AG08396 (cell line): ENCODE measurements around the gene GPR155.

ENCODE experiments used
- DNase-seq: peaks from one replicate; pipeline ENCODE4 v3.0.0; 2012; ENCODE audit warnings: low spot score, mixed read lengths

The GPR155 gene, protein sequence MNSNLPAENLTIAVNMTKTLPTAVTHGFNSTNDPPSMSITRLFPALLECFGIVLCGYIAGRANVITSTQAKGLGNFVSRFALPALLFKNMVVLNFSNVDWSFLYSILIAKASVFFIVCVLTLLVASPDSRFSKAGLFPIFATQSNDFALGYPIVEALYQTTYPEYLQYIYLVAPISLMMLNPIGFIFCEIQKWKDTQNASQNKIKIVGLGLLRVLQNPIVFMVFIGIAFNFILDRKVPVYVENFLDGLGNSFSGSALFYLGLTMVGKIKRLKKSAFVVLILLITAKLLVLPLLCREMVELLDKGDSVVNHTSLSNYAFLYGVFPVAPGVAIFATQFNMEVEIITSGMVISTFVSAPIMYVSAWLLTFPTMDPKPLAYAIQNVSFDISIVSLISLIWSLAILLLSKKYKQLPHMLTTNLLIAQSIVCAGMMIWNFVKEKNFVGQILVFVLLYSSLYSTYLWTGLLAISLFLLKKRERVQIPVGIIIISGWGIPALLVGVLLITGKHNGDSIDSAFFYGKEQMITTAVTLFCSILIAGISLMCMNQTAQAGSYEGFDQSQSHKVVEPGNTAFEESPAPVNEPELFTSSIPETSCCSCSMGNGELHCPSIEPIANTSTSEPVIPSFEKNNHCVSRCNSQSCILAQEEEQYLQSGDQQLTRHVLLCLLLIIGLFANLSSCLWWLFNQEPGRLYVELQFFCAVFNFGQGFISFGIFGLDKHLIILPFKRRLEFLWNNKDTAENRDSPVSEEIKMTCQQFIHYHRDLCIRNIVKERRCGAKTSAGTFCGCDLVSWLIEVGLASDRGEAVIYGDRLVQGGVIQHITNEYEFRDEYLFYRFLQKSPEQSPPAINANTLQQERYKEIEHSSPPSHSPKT

DNA sequence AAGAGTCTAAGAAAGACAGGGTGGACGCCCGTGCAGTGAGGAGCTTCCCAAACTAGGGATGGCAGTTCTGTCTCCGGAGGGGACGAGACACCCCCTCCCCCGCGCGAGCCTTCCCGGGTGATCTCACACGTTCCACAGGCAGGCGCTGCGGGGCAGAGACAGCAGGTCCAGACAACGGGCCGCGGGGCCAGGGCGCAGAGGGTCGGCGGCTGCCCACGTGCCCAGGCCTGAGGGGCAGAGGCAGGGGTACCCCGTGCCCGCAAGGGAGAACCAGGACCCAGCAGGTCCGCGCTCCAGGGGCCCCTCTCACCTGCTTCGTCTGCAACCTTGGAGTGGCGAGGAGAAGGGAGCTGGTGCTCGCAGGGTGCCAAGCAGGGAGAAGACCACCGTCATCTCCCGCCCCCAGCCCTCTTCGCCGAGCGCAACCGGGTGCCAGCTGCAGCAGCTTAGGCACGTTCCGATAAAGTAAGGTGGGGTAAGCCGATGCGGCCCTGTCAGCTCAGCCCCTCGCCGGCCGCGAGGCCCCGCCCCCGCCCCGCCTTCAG lies at the start of gene GPR155:
Gene GPR155 (minus strand): TSS at position 467 of the 545 bp plus-strand sequence. CDS start 5,073 bp downstream, outside the sequence.
- peak; percentile 46 for DNase-seq

DNA sequence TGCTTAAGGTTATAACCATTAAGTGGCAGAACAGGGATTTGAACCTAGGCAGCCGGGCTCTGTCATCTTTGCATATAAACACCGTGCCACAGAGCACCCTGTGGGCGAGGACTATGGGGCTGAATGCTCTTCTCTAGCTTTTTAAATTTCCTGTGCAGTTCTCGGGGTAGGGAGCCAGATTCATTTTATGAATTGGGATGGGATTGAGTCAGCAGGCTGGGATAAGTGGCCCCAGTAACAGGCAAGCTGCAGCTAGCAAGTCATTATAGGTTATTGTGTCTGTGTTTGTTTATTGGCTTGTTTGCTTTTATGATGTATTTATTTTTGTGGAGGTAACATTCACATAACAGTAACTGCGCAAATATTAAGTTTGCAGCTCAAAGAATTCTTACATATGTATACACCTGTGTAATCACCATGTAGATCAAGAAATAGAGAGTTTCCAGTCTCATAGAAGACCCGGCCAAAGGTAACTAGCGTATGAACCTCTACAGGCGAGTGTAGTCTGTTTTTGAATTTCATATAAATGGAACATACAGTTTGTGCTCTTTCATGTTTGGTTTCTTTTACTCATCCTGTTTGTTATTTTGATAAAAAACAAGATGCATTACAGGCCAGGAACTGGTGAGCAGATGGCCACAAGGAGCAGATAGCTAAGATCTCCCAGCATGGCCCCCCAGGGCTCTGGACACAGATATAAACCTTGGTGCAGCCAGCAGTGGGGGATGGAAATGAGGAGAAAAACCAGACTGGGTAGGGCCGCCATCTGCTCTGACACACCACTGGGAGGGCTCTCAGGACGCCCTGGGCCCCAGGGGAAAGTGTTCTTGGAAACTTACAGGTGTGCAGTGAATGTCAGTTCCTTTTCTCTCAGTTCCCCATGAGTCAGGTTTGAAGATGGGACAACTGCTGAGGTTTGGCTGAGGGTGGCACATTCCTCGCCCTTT lies 49.2 kb upstream of the GPR155 start:
- no peak for DNase-seq

DNA sequence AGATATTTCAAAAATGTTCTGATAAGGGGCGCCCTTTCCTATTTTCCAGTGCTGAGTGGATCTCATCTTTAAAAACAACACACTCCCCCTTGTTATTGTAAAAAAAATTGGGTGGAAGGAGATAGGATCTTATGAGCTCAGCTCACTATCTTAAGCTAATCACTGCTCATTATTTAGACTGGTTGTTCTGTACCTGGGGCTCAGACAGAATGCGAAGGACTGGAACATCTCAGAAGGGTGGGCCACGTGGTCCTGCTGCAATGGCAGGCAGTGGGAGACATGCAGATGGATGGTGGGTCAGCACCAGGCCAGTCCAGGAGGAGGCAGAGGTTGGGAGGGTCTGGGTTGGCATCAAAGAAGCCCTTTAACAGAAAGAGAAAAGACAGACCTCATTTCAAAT lies 48.3 kb upstream of the GPR155 start:
- DNase-seq: no peak

DNA sequence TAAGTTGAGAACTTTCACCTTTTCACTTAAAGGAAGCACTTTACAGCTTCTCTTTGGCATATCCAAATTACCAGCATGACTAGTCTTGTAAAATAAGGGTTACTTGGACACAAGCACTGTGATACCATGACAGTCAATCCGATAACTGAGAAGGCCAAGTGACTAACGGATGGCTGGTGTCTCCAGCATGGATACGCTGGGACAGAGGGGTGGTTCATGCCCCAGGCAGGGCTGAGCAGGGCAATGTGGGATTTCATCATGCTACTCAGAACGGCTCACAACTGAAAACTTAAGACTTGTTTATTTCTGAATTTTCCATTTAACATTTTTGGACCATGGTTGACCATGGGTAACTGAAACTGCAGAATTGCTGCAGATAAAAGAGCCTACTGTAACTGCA lies 43.1 kb upstream of the GPR155 start:
- no peak for DNase-seq

DNA sequence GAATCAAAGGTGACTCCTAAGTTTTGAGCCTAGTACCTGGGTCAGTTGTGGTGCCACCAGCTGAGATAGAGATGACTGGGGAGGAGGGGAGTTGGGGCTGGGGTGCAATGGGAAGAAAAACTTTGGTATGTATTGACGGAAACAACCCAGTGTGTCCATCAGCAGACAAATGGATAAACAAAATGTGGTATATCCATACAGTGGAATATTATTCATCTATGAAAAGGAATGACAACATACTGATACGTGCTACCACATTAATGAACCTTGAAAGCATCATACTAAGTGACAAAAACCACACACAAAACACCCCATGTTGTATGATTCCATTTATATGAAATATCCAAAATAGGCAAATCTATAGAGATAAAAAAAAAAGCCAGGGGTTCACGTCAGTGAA lies 41.1 kb upstream of the GPR155 start:
- no peak for DNase-seq

DNA sequence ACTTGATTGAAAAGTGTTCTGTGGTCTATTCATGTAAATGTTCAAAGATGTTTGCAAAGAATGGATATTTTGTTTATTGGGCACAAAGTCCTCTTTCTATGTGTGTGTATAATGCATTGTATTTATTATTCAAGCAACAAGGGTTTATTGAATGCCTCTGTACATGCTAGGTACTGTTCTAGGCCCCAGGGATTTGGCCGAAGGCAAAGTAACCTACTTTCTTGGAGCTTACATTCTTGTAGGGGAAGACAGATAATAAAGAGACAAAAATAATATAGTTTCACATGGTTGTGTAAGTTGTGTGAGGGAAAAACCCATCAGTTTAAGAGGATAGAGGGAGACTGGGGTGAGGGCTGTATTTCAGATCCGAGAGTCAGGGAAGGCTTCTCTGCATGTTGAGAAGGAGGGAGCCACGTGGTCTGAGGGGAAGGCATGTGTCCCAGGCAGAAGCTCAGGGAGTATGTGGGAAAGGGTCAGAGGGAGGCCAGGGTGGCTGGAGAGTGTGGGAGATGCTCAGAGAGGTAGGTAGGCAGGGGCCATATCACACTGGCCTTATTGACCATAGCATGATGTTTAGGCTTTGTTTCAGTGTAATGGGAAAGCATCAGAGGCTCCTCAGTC lies 40.4 kb upstream of the GPR155 start:
- DNase-seq: no peak

DNA sequence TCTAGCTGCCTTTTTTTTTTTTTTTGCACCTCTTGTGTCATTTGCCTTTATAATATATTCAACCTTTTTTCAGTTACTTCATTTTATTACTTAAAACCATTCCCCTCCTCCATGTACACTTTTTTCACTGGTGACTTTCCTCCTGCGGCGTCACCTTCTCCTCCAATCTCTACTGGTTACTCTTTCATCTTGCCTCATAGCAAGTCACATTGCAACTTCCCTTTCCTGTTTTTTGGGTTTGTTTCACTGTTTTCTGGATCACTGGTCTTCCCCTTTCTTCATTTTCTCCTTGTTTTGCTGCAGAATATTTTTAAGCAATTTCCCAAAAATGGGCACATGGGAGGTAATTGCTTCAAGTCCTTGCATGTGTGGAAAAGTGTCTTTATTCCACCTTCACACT lies 37.7 kb upstream of the GPR155 start:
- DNase-seq: no peak

DNA sequence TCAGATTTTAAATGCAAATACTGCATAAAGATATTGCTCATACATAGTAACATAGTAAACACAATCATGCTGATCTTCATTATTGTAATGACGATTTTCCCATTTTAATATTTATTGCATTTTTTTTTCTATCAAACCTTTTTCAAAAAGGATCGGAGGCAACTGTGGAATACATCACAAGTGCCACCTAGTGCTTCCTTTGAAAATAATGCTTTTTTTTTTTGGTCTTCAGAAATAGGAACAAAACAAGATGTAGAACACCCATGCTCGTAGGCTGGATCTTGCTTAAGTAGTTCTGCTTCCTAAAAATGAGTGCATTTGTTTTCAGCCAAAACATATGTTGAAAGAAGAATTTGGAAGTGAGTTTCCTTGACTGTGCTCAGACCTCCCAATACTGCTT lies 35.7 kb upstream of the GPR155 start:
- DNase-seq: no peak

DNA sequence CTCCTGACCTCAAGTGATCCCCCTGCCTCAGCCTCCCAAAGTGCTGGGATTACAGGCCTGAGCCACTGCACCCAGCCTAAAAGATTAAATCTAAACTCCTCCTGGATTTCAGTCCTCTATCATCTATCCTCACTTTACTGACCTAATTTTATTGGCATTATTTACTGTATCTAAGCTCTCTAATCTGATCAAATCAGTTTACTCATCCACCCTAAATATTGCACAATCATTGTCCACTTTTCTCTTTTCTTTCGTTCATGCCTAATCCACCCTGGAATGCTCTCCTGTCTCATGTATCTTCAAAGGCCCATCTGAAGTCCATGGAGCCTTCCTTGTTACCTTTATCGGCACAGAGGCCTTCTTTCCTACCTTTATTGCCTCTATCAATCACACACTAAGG lies 31.6 kb upstream of the GPR155 start:
- no peak for DNase-seq

DNA sequence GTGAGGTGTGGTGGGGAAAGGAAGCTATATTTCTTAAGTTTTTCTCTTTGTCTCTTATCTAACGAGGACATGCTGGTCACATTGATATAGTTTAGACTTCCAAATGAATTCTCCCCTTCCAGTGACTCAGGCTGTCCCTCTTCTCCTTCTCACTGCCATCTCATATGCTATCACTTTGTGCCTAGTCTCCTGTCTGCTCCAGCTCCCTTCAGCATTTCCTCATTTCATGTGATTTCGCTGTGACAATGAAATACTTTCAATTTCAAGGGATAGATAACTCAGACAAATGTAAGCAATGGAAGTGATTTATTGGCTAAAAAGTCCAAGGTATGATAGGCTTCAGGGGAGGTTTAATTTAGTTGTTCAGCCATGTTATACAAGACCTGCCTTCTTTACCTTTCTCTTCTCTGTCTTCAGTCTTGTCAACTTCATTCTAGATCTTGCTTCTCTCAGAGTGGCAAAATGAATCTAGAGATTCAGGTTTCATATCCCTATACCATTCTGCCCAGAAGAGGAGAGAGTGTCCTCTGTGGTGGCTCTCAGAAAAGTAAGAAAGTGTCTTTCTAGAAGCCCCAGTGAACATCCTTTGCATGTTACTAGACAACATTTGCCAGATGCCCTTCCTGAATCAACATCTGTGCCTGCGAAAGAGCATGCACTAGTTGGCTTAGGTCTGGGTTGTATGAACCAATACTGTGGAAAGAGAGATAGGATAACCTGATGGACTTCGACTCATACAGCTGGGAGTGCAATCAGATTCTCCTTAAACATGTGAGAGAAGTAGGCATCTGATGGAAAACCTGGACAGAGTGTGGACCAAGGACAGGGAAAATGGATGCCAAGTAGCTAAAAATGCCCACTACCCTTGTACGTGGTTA lies 29.9 kb upstream of the GPR155 start:
- no peak for DNase-seq

DNA sequence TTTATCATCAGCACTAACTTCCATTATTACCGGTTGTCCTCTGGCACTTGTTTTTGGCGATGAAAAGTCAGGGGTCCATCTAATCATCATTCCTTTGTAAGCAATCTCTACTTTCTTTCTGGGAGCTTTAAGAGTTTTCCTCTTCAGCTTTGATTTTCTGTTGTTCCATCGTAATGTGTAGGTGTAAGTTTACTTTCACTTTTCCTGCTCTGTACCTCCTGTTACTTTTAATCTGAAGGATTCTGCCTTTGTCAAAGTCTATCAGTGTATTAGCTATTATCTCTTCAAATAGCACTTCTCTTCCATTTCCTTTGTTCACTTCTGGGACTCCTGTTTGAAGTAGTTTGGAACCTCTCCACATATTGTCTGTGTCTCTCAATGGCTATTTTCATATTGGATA lies 25.5 kb upstream of the GPR155 start:
- no peak for DNase-seq

DNA sequence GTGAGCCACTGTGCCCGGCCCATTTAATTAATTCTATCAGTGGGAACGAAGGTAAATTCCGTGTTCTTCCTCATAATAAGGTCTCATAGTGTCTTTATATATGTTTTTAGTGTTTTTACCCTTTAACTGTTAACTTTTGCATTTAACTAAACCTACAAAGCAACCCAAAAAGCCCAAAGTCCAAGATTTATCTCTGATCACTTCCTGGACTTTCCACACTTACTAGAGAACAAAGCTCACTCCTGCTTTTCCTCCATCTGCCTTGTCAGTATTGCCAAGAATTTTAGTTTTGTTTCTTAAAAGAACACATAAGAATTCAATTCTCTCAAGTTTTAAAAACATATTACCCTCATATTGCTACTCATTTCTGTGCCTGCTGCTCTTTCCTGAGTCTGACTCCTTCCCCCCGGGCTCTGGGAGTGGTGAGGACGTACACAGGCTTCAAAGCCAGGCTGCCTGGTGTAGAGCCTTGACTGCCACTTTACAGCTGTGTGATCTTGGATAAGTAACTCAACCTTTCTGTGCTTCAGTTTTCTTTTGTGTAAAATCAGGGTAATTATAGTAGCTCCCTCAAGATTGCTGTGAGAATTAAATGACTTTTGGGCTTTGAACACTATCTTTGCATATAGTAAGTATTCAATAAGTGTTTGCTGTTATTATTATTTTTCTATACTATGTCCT lies 24.9 kb upstream of the GPR155 start:
- DNase-seq: no peak

DNA sequence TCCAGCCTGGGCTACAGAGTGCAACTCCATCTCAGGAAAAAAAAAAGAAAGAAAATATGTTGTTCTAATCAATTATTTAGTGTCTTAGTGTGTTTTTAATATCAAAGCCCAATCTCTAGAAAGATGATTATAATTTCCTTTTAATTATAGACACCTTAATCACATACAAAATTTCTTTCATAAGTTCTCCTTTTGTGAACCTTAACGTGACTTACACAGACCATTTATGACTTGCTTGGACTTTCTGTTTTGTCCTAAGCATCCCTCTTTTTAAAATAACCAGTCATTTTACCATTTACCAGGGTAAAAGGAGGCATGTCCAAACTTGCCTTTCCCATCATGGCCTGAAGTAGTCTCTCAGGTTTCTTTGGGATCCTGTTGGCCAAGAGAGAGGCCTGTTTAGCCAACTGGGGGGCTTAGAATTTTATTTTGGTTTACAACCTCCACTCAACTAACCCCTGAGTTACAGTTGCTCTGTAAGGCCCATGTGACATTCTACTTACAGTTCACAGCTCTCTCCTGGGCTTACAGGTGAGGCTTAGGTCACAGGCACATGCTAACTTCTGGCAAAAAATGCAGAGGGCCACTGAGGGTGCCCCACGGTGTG lies 23.9 kb upstream of the GPR155 start:
- DNase-seq: no peak

DNA sequence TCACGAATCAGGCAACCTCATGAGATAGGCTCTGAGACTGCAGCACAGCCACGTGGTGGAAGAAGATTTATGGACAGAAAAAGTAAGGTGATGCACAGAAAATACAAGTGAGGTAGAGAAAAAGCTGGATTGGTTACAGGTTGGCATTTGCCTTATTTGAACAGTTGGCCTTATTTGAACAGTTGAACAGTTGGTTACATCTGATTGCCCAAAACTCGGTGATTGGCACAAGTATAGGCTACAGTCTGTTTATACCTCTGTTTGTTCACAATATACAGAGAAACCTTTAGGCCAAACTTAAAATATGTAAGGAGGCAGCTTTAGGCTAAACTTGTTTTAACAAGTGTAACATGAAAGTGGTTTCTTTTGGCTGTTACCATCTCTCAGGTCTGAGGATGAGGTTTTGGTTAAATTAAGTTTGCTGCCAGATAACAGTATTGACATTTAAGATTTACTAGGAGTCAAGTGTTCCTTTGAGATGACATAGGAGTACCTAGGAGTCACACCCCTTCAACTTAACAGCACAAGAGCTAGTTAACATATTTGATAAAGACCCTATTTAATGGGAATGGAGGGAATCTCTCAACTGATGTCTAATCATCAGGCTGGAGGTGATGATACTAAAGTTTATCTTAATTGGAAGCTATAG lies 16.5 kb upstream of the GPR155 start:
- no peak for DNase-seq

DNA sequence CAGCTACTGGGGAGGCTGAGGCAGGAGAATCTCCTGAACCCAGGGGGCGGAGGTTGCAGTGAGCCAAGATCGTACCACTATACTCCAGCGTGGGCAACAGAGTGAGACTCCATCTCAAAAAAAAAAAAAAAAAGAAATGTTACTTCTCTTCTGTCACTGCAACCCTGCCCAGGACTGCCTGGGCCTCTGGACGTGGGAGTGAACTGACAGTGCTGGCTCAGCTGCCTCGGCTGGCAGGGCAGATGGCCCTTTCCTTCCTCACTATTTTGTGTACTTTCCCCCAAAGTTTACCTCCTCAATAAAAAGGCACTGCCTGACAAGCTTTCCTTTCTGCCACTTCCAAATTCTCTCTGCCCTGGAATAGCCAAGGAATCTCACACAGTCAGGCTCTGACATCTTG lies 12.5 kb upstream of the GPR155 start:
- no peak for DNase-seq

DNA sequence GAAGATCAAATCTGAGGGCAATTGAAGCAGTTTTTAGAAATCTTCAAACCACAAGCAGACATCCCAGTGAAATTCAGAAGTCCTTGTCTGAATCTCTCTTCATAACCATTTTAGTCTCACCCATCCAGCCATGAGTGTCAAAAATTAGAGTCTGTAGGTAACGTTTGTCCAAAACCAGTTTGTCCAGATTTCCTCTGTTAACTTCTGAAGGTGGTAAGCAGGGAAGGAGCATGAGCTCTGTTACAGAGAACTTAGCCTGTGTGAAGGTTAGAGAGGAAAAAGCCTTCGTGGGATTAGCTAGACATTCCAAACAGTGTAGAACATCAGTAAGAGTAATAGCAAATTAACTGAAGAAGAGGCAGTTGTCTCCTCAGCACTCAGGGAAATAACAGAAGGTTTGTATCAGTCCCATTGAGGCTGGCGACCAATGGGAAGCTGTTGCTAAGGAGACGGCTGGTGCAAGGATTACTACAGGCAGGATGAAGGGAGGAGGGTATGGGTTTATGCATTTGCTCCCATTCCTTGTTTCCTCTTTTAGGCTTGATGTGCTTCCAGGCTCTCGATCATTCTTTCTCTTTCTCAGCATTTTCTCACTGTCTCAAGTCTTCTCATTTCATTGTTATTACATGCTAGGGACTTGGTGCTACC lies 8.7 kb upstream of the GPR155 start:
- DNase-seq: no peak

DNA sequence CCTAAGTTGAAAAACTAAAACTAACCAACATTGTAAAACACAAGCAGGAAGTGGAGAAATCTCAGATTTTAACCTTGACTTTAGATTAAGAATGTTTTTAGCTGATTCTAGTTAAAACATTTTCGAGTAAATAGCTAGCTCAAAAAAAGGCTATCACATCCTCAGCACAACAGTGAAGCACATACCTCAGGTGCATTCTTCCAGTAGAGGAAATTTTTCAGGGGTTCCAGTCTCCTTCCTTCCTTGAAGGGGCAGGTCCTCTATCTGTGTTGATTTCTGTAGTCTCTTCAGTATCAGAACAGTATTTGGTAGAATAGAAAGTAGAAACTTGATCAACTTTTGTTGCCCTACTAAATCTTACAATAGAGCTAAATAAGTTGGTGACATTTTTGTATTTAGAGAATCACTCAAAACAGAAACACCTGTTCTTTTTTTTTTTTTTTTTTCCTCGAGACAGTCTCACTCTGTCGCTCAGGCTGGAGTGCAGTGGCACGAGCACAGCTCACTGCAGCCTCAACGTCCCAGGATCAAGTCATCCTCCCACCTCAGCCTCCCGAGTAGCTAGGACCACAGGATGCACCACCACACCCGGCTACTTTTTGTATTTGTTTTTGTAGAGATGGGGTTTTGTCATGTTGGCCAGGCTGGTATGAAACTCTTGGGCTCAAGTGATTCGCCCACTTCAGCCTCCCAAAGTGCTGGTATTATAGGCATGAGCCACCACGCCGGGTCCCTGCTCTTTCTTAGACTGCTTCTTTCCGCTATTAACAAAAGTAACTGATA lies 6.9 kb upstream of the GPR155 start:
- DNase-seq: no peak
